ENCODE results near the gene LBX1. TPM values are rescaled to one million over a fixed set of nuclear protein-coding genes. Genes with fewer than 3 reads are reported as not detected.
"Not testable (repeated sequence)": the region's sequence is repeated elsewhere in the genome, so short reads cannot be mapped to it uniquely, and the experiment has no call there.

The LBX1 gene
- total RNA-seq, 2 experiments from 2014 or later: not detected

GRCh38 chr10:101215397-101216206 lies 13.7 kb downstream of the LBX1 start:
- intact Hi-C loops (cut with micrococcal nuclease): loop anchor here (1.0 to 2.0 kb wide), 4 partner anchors 23 to 355 kb away; no protein-coding TSS in a partner anchor
- POLR2A ChIA-PET: no interaction called here
- Mint-ChIP-seq H3K27me3 (peaks cover 73% of the 10 kb centered on the region), H3K4me3 (no peak overlapping the region), H3K36me3 (no peaks in the 10 kb centered on the region), H3K4me1 (ENCODE audit: low read depth) (peaks cover 44% of the 10 kb centered on the region), H3K27ac (no peak overlapping the region), H3K9me3 (no peaks in the 10 kb centered on the region)
- no peak for DNase-seq
- CTCF ChIA-PET: interaction anchor here (0.6 to 7.5 kb wide), 20 partner anchors 8 to 955 kb away, joined by 3 to 93 read pairs (median 8); partner anchors contain the start of gene LBX1

DNA sequence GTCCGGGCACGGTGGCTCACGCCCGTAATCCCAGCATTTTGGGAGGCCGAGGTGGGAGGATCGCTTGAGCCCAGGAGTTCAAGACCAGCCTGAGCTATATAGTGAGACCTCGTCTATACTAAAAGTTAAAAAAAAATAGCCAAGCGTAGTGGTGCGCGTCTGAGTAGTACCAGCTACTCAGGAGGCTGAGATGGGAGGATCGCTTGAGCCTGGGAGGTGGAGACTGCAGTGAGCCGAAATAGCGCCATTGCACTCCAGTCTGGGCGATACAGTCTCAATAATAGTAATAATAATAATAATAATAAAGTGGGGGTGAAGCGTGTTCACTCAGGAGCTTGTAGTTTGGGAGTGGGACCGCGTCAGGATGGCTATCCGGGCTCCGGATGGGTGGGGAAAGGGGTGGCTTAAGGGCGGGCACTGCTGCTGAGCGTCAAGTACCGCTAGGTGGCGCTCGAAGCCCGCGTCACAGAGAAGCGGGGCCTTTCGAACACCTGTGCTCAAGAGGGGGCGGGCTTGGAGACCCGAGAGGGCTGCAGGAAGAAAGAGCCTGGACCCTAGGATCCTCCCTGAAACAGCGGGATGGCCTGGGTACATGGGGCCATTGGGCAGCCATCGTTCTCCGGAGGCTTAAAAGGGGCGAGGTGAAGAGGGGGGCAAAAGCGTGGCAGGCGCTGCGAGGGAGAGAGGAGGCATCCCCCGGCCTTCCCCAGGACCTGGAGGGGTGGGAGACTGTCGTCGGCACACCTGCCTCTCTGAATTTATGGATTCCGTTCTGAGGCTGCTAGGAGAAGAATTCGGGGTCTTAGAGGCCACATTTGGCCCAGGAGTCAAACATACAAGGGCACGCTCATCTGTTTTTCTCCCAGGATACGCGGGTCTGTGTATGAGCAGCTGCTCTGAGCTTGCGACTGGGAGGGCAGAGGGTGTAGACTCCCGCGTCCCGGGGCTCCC lies 14.5 kb downstream of the LBX1 start:
- CTCF ChIA-PET: interaction anchor here (0.6 to 7.5 kb wide), 55 partner anchors 9 to 955 kb away, joined by 3 to 93 read pairs (median 5); partner anchors contain the start of genes DPCD, LBX1 and POLL
- H3K27ac Mint-ChIP-seq: no peak overlapping the region
- no peaks in the 10 kb centered on the region for H3K9me3 Mint-ChIP-seq
- H3K4me3 Mint-ChIP-seq: peak overlapping the region; percentile 31
- peak; percentile 82 for DNase-seq
- peaks cover 70% of the 10 kb centered on the region for H3K27me3 Mint-ChIP-seq
- peaks cover 44% of the 10 kb centered on the region for H3K4me1 Mint-ChIP-seq (ENCODE audit: low read depth)
- intact Hi-C loops (cut with micrococcal nuclease): loop anchor here (1.0 to 5.0 kb wide), 5 partner anchors 24 to 356 kb away; no protein-coding TSS in a partner anchor
- POLR2A ChIA-PET: no interaction called here
- no peaks in the 10 kb centered on the region for H3K36me3 Mint-ChIP-seq

DNA sequence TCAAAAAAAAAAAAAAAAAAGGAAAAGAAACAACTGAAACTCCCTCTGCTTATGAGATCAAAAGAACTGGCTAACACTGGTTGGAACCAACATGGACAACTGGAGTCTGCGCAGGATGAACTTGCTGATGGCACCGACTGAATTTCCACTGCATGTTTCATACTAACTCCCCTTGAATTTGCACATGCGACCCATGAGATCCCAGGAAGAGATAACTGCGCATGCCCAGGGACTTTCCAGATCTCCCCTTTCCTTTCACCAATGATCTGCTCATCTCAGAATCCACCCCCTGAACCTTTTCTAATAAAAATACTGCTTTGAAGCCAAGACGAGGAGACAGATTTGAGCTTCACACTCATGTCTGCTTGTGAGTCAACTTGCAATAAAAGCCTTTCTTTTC lies 20.7 kb downstream of the LBX1 start:
- ChIA-PET CTCF (interaction anchor here (0.5 to 7.5 kb wide), 3 partner anchors 66 to 361 kb away, joined by 3 to 79 read pairs (median 6); no protein-coding TSS in a partner anchor), POLR2A (no interaction called here)
- Mint-ChIP-seq H3K27me3 (peaks cover 35% of the 10 kb centered on the region), H3K36me3 (no peaks in the 10 kb centered on the region), H3K9me3 (no peaks in the 10 kb centered on the region), H3K4me3 (no peak overlapping the region), H3K27ac (no peak overlapping the region), H3K4me1 (ENCODE audit: low read depth) (peaks cover 2% of the 10 kb centered on the region)
- intact Hi-C loops (cut with micrococcal nuclease): no loop called here
- DNase-seq: no peak

- no peak for DNase-seq
- CTCF ChIA-PET: interaction anchor here (0.6 to 1.9 kb wide), 2 partner anchors 46 to 735 kb away, joined by 4 to 5 read pairs; no protein-coding TSS in a partner anchor
- Mint-ChIP-seq H3K36me3 (no peaks in the 10 kb centered on the region), H3K4me3 (no peak overlapping the region), H3K9me3 (no peaks in the 10 kb centered on the region), H3K4me1 (ENCODE audit: low read depth) (no peaks in the 10 kb centered on the region), H3K27me3 (peaks cover 32% of the 10 kb centered on the region), H3K27ac (no peak overlapping the region)
- intact Hi-C loops (cut with micrococcal nuclease): no loop called here
- POLR2A ChIA-PET: no interaction called here
Measured at GRCh38 chr10:101207026-101207425, 22.2 kb downstream of the LBX1 start.

- H3K9me3 Mint-ChIP-seq; POLR2A ChIA-PET; intact Hi-C loops (cut with micrococcal nuclease); H3K4me1 Mint-ChIP-seq (ENCODE audit: low read depth); H3K27ac Mint-ChIP-seq; DNase-seq; H3K4me3 Mint-ChIP-seq; H3K36me3 Mint-ChIP-seq: not testable (repeated sequence)
- CTCF ChIA-PET: interaction anchor here (1.8 kb wide), 1 partner anchor 11 kb away, joined by 7 read pairs; no protein-coding TSS in a partner anchor
- H3K27me3 Mint-ChIP-seq: peaks cover 15% of the 10 kb centered on the region
Measured at GRCh38 chr10:101202667-101203066, 26.6 kb downstream of the LBX1 start.

DNA sequence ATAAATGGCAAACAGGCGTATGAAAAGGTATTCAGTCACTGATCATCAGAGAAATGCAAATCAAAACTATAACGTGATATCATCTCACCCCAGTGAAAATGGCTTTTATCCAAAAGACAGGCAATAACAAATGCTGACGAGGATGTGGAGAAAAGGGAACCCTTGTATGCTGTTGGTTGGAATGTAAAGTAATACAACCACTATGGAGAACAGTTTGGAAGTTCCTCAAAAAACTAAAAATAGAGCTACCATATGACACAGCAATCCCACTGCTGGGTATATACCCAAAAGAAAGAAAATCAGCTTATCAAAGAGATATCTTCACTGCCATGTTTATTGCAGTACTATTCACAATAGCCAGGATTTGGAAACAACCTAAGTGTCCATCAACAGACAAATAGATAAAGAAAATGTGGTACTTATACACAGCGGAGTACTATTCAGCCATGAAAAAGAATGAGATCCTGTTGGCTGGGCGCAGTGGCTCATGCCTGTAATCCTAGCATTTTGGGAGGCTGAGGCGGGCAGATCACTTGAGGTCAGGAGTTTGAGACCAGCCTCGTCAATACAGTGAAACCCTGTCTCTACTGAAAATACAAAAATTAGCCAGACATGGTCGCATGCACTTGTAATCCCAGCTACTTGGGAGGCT lies 30.8 kb downstream of the LBX1 start:
- POLR2A ChIA-PET; intact Hi-C loops (cut with micrococcal nuclease); H3K36me3 Mint-ChIP-seq; H3K27ac Mint-ChIP-seq; H3K9me3 Mint-ChIP-seq; H3K4me3 Mint-ChIP-seq; H3K4me1 Mint-ChIP-seq (ENCODE audit: low read depth); DNase-seq: not testable (repeated sequence)
- CTCF ChIA-PET: interaction anchor here (0.9 kb wide), 1 partner anchor 103 kb away, joined by 3 read pairs; no protein-coding TSS in a partner anchor
- H3K27me3 Mint-ChIP-seq: peaks cover 16% of the 10 kb centered on the region

DNA sequence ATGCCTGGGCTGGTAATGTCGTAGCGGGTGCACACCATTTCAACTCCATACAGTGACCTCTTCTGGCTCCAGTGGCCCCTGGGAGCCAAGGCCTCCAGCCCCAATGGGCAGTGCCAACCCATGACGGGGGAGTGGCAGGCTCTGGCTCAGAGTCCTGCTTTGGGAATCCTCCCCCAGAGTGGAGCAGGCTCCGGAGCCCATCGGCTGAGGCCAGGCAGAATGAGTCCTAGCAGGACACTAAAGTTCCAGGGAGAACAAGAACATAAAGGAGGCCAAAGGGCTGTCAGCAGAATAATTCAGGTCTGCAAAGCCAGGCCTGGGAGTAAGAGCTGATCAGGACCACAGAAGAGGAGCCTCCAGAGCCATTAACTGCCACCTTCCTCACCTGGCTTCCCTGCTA lies 33.3 kb downstream of the LBX1 start:
- CTCF ChIA-PET: no interaction called here
- H3K27me3 Mint-ChIP-seq: peaks cover 20% of the 10 kb centered on the region
- intact Hi-C loops (cut with micrococcal nuclease): no loop called here

DNA sequence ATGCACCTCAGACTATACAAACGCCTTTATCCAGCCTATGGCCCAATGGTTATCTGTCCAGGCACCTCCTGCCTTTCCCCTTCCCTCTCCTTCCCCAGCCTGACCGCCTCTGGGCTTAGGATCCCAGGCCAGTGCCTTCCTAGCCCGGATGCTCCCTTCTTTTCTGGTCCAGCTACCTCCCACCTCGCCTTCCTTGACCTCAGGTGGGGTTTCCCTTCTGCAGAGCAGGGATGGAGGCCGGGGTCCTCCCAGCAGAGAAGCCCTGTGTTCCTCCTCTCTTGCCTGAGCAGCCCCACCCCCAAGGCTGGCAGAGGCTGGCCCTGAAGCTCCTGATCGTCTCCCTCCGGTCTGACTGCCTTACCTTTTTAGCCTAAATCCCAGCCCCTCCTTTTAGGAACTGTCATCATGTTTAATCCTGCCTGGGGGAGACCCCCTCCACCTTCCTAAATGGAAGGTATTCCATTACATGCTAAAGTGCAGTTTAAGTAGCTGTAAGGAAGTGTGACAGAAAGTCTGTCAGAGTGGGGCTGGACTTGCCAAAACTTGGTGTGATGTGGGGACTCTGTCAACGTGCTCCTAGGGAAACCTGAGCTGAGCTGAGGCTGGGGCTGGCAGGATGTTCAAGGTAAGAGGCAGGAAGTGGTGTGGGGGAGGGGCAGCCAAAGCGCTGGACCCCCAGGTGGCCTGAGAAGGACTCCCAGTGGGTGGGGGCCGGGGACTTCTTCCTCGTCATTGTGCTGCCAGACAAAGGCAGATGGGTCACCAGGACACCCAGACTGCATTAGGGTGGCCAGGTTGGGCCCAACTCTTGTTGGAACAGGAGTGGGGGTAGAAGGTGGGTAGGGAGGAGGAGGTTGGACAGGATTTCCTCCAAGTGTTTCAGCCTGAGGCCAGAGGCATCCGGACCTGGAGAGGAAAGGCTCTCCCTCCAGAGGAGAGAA lies 39.5 kb downstream of the LBX1 start:
- no peak overlapping the region for H3K27ac Mint-ChIP-seq
- H3K4me3 Mint-ChIP-seq: no peak overlapping the region
- DNase-seq: no peak
- POLR2A ChIA-PET: no interaction called here
- no peaks in the 10 kb centered on the region for H3K36me3 Mint-ChIP-seq
- intact Hi-C loops (cut with micrococcal nuclease): no loop called here
- no peaks in the 10 kb centered on the region for H3K9me3 Mint-ChIP-seq
- peaks cover 9% of the 10 kb centered on the region for H3K27me3 Mint-ChIP-seq
- H3K4me1 Mint-ChIP-seq (ENCODE audit: low read depth): peaks cover 6% of the 10 kb centered on the region
- CTCF ChIA-PET: no interaction called here

More for the DNA sequence above, 33.3 kb downstream of the LBX1 start:
- POLR2A ChIA-PET: no interaction called here
- Mint-ChIP-seq H3K4me3 (no peak overlapping the region), H3K4me1 (ENCODE audit: low read depth) (peaks cover 3% of the 10 kb centered on the region), H3K36me3 (no peaks in the 10 kb centered on the region), H3K27ac (no peak overlapping the region), H3K9me3 (no peaks in the 10 kb centered on the region)
- no peak for DNase-seq

- ChIA-PET CTCF (no interaction called here), POLR2A (no interaction called here)
- peaks cover 6% of the 10 kb centered on the region for H3K4me1 Mint-ChIP-seq (ENCODE audit: low read depth)
Measured at GRCh38 chr10:101188942-101189341, 40.3 kb downstream of the LBX1 start.

DNA sequence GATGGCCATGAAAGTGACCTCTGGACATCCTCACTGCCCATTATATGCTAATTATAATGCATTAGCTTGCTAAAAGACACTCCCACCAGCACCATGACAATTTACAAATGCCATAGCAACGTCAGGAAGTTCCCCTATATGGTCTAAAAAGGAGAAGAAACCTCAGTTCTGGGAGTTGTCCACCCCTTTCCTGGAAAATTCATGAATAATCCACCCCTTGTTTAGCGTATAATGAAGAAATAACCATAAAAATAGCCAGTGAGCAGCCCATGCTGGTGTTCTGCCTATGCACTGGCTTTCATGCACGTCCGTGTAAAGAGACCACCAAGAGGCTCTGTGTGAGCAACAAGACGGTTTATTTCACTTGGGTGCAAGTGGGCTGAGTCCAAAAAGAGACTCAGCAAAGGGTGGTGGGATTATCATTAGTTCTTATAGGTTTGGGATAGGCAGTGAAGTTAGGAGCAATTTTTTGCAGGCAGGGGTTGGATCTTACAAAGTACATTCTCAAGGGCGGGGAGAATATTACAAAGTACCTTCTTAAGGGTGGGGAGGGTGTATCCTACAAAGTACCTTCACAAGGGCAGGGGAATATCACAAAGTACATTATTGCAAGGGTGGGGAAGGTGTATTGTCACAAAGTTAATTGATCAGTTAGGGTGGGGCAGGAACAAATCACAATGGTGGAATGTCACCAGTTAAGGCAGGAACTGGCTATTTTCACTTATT lies 45.6 kb downstream of the LBX1 start:
- Mint-ChIP-seq H3K4me1 (ENCODE audit: low read depth) (no peaks in the 10 kb centered on the region), H3K27ac (no peak overlapping the region), H3K9me3 (no peaks in the 10 kb centered on the region), H3K27me3 (peaks cover 20% of the 10 kb centered on the region), H3K36me3 (no peaks in the 10 kb centered on the region), H3K4me3 (no peak overlapping the region)
- ChIA-PET CTCF (no interaction called here), POLR2A (no interaction called here)
- intact Hi-C loops (cut with micrococcal nuclease): no loop called here
- DNase-seq: no peak

More at GRCh38 chr10:101188942-101189341, 40.3 kb downstream of the LBX1 start:
- Mint-ChIP-seq H3K4me3 (no peak overlapping the region), H3K27ac (no peak overlapping the region), H3K27me3 (peaks cover 9% of the 10 kb centered on the region), H3K36me3 (no peaks in the 10 kb centered on the region), H3K9me3 (no peaks in the 10 kb centered on the region)
- no peak for DNase-seq
- intact Hi-C loops (cut with micrococcal nuclease): no loop called here
